Measurements from ENCODE around the gene INTS6.
A peak's percentile ranks its signal among the peaks of the same experiment; 100 is the strongest.

Gene INTS6, protein sequence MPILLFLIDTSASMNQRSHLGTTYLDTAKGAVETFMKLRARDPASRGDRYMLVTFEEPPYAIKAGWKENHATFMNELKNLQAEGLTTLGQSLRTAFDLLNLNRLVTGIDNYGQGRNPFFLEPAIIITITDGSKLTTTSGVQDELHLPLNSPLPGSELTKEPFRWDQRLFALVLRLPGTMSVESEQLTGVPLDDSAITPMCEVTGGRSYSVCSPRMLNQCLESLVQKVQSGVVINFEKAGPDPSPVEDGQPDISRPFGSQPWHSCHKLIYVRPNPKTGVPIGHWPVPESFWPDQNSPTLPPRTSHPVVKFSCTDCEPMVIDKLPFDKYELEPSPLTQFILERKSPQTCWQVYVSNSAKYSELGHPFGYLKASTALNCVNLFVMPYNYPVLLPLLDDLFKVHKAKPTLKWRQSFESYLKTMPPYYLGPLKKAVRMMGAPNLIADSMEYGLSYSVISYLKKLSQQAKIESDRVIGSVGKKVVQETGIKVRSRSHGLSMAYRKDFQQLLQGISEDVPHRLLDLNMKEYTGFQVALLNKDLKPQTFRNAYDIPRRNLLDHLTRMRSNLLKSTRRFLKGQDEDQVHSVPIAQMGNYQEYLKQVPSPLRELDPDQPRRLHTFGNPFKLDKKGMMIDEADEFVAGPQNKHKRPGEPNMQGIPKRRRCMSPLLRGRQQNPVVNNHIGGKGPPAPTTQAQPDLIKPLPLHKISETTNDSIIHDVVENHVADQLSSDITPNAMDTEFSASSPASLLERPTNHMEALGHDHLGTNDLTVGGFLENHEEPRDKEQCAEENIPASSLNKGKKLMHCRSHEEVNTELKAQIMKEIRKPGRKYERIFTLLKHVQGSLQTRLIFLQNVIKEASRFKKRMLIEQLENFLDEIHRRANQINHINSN

DNA sequence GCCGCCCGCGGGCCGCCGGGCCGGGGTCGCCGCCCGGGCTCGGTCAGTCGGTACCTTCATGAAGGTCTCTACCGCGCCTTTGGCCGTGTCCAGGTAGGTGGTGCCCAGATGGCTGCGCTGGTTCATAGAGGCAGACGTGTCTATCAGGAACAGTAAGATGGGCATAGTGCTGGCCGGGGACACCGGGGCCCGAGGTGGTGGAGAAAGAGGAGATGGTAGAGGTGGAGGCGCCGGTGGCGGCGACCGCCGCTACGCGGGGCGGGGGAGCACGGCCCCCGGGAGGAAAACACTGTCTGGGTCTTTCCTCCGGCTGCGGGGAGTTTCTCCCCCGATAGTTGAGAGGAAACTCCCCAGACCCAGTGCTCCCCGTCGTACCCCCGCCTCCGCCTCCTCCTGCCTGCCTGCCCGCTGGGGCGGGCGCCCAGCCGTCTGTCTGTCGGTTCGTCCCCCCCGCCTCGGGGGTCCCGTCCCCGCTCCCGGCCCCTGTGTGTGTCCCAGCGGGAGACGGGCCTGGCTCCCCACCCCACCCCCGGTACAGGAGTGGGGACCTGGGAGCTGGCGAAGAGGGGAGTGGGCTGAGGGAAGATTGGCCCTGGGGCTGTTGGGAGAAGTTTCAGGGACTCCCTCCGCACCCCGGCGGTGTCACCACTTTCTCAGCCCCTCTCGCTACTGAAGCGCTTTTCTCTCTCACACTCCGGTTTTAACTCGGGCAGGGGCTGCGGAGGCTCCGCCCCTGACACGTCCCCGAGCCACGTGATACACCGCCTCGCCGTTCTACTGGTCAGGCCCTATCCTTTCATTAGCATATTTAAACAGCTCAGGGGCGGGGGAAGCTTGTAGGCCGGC lies at the start of gene INTS6:
INTS6 (minus strand) TSS at position 676 of the 846 bp plus-strand sequence; CDS start at position 165, 511 bp downstream.
- DNase-seq (ENCODE audit: low read depth in 1 of 2, low spot score in 1 of 2): peak; percentile 96 to 99

DNA sequence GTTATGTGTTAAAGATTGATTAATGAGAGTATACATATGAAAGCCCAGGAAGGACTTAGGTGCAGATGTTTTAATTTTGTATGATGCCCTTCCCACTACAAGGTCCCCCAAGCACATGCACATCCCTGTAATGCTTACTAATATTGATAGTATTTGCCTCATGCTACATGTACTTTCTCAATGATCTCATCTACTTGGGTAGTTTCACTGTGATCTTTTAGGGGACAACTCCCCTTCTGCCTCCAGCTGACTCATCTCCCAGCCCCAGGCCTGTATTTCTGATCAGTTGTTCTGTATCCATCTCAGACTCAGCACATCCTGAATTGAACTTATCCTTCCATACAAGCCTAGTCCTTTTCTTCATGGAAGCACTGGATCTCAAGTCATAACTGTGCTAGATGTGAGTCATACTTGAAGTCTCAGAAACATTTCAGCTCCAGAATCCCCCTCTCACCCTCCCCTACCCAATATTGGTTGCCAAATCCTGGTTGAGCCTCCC lies 49.4 kb upstream of the INTS6 start:
- peak in 1 of 2 donors; percentile 5 for DNase-seq (ENCODE audit: low read depth in 1 of 2, low spot score in 1 of 2)

- DNase-seq (ENCODE audit: low read depth in 1 of 2, low spot score in 1 of 2): no peak
Observed at GRCh38 chr13:51501592-51502152, 48.8 kb upstream of the INTS6 start.

- no peak for DNase-seq (ENCODE audit: low read depth in 1 of 2, low spot score in 1 of 2)
Observed at GRCh38 chr13:51501096-51501495, 48.3 kb upstream of the INTS6 start.

DNA sequence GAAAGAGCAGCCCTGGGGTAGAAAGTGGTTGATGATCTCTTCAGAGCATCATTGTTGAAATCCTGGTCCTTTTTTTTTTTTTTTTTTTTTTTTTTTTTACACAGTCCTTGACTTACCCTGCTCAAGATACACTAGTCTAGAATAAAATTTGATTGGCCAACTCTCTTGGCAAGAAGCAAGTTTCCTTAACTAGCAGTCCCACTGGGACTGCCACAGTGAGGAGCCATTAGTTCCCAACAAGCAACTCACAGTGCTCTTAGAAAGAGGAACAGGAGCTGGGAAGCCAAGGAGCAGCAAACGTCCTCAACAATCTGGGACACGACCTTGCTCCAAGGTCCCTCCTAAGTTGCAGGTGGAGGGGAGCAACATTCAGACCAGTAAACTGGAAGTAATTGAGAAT lies 47.9 kb upstream of the INTS6 start:
- no peak for DNase-seq (ENCODE audit: low read depth in 1 of 2, low spot score in 1 of 2)

DNA sequence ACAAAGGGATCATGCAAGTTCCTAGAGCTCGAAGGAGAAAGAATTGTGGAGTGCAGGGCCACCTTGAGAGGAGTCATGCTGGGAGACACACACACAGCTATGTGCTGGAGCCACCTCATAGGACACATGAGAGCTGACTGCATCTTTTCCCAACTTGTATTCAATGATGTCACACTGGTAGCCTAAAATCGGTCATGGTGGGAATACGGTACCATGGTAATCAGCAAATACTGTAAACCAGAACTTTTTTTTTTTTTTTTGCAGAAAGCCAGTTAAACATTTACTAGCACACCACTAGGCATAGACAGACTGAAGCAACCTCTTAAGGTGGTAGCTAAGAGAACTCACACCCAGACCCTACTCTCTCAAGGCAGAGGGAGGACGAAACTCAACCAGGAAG lies 47.0 kb upstream of the INTS6 start:
- no peak for DNase-seq (ENCODE audit: low read depth in 1 of 2, low spot score in 1 of 2)

DNA sequence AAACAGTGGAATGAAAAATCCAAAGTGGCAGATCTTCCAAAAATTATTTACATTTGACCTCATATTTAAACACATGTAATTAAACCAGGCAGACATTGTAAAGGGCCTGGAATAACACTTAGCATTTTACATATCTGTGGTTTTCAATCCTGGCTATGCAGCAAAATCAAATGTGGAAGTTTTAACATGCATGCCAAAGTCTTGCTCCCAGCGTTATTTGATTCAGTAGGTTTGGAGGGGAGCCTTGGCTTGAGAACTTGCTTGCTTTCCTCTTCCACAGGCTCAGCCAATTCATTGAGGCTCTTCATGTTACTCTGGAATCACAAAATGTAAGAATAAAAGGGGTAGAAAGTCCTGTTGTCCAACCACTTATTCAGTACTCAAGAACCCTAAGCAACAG lies 42.5 kb upstream of the INTS6 start:
- DNase-seq (ENCODE audit: low read depth in 1 of 2, low spot score in 1 of 2): no peak

DNA sequence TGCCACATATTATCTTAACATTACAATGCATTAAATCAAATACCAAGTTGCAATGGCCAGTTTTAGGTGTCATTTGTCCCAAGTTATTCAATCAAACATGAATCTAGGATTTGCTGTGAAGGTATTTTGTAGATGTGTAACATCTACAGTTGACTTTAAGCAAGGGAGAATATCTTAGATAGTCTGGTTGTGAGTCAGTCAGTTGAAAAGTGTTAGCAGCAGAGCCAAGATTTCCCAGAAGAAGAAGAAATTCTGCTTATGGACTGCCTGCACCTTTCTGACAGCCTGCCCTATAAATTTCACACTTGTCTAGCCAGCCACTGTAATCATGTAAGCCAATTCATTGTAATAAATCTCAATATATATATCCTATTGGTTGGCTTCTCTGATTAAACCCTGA lies 41.3 kb upstream of the INTS6 start:
- DNase-seq (ENCODE audit: low read depth in 1 of 2, low spot score in 1 of 2): no peak

DNA sequence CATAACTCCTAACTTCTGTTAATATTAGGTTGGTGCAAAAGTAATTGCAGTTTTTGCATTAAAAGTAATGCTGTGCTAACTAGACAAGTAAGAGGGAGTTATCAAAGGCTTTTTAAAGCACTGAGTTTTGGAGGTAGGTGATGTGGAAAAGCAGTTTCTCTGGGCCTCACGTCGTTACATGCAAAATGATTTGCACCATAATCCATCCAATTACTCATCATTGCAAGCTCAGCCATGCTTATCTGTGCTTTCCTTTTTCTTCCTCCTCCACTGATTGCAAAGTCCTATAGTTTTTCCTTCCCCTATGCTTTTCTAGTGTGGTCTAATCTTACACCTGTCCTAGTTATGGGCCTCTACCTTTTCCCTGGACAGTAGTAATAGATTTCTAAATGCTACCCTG lies 35.4 kb upstream of the INTS6 start:
- DNase-seq (ENCODE audit: low read depth in 1 of 2, low spot score in 1 of 2): no peak

- DNase-seq (ENCODE audit: low read depth in 1 of 2, low spot score in 1 of 2): no peak
Observed at GRCh38 chr13:51481656-51482055, 28.8 kb upstream of the INTS6 start.

DNA sequence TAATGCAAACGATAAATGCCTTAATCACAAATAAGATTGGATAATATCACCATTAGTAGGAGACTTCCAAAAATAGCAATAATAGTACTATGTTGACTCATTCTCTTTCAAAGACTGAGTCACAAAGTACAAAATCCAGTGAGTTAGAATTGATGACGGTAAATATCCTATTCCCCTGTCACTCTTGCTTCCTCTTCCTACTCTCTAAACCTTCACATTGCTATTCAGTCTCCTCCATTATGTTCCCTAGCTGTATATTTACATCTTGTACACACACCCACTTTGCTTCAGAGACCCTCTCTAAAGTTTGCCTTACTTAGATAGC lies 26.3 kb upstream of the INTS6 start:
- DNase-seq (ENCODE audit: low read depth in 1 of 2, low spot score in 1 of 2): no peak

DNA sequence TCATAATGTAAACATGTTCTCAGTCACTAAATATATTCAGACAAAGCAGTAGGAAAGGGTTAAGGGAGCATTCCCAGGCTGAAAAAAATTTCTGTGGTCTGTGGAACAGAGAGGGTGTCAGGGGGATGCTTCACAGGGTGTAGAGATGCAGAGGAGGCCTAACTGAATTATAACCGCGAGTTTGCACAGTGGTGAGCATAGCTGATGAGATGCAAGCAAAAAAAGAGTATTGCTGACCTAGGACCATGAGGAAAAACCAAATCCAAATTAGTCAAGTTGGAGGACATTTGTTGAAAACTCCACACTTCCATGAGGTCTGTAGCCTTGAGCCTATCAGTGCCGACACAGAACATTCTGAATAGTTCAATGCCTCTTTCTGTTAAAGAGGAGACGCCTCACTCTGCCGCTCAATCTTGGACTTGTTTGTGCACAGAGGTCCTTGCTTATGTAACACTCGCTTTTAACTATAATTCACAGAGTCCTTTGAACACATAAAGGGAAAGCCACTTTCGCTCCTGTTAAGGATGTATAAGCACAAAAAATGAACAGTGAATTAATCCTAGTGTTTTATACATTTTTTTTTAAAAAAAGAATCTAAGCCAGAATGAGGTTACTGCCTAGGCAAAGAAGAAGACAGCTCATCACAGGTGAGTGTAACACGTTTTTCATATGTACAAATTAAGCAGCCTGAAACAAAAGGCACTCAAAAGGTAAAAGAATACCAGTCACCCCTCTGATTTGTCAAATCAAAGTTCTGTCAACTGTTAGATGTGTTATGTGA lies 25.8 kb upstream of the INTS6 start:
- DNase-seq (ENCODE audit: low read depth in 1 of 2, low spot score in 1 of 2): no peak

DNA sequence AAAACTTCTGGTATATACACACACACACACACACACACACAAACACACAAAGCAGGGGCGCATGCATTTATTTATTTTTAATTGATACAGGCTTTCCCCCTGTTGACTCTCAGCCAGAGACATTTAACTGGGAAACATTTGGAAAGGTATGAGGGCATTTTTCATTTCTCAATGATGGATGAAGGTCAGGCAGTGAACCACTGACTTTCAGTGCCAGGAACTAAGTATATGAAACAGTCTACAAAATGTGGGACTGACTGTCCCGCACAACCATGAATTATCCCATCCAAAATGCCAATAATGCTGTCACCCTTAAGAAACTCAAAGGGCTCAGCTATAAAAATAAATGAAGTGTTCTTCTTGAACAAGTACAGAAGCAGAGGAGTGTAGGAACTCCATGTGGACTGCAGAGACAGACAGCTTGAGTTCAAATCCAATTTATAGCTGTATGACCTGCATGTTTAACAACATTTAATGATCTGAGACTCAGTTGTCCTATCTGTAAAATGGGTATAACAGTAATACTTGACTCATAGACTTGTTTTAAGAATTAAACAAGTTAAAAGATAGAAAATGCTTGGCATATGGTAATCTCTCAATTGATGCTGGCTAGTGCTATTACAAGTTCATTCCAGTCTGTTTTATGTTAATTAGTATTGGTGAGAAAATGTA lies 25.0 kb upstream of the INTS6 start:
- DNase-seq (ENCODE audit: low read depth in 1 of 2, low spot score in 1 of 2): no peak

DNA sequence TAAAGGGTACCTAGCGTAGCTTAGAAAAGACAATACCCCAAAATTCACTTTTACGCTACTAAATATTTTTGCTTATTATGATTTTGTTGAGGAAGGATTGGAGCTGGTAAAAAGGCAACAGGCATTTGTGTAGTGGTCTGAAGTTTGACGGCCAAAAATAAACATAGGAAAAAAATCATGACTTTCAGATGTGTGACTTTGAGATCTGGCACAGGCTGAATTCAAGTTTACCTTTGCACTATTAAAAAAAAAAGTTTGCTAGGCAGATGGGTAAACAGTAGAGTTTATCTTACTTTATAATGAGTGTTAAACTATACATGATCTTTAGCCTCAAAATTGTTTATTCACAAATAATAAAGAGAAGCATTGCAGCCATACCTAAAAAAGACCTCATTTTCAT lies 24.3 kb upstream of the INTS6 start:
- DNase-seq (ENCODE audit: low read depth in 1 of 2, low spot score in 1 of 2): no peak

DNA sequence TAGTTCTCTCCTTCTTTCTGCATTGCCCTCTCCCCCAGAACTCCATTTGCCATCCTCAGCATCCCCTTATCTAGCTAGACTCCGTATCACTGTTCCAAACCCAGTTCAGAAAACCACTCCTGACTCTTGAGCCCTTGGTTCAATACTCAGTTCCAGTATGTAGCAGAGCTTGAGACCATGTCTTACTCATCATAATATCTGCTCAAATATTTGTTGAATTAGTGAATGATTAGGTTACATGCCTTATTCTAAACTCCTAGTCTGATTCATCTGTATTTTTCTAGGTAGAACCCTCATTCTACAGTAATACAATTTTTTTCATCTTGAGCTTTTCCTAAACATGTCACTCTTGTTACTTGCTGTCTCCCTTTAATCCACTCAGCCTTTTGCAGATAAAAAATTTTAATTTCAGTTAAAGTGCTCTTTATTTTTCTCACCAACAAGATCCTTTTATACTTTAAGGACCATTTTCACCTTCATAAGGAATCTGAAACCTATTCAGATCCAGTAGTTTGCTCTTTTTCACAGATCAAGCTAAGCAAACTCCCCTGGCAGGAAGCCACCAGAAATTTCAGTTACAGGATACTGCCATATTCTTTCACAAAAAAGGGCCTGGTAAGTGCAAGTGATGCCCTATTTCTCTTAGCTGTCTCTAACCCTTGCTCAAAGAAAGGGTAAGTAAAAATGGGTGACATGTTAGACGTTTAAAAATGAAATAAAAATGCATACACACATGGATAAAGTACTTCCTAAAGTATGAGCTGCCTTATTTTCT lies 23.1 kb upstream of the INTS6 start:
- DNase-seq (ENCODE audit: low read depth in 1 of 2, low spot score in 1 of 2): no peak

GRCh38 chr13:51469790-51470189 lies 17.0 kb upstream of the INTS6 start:
- no peak for DNase-seq (ENCODE audit: low read depth in 1 of 2, low spot score in 1 of 2)

DNA sequence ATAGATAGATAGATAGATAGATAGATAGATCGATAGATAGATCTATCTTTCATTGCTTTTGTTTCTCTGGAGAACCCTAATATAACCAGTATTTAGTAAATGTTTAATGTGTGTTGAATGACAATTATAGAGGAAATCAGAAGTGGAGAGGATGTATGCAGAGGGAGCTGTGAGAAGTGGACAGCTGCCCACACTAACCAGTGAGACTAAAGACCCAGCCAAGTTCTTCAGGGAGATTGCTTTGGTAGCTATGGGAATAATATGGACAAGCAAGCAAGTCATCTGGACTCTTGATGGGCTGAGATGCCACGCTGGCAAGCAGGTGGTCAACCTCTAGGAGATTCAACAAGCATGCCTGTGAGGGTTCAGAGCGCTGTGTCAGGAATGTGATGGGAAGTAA lies 14.9 kb upstream of the INTS6 start:
- no peak for DNase-seq (ENCODE audit: low read depth in 1 of 2, low spot score in 1 of 2)

DNA sequence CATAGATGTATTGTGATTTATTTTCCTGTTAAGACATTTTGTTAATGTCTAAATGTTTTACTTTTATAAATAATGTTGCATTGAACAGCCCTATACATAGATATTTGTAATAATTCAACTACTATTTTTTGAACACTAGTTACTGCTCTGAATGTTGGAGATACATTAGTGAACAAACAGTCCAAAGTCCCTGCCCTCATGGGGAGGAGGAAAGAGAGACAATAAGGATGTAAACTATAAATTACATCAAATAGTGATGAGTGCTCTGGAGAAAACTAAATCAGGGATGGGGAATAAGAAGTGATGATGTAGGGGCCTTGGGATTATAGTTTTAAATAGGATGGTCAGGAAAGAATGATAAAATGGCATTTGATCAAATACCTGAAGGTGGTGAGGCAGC lies 12.3 kb upstream of the INTS6 start:
- no peak for DNase-seq (ENCODE audit: low read depth in 1 of 2, low spot score in 1 of 2)

Data from stimulated activated CD4-positive, alpha-beta T cell treated with anti-CD3 and anti-CD28 coated beads, Interleukin-15, amount 100 ng/mL, for 1 hour (primary cell).